Ascending aorta (tissue), 2 donors: ENCODE results near the gene PPARG. TPM values are rescaled to one million over a fixed set of nuclear protein-coding genes. Genes with fewer than 3 reads are reported as not detected.

Experiments
- DNase-seq, 2 donors: peaks; one replicate each; pipeline ENCODE4 v3.0.0-alpha.2; 2019; ENCODE audit warnings: low spot score in 2 of 2
- H3K27ac ChIP-seq, 2 donors: fragments of 200-600 bp; sonication (generic); one replicate each; pipeline ENCODE4 v1.5.1; 2016 to 2017; ENCODE audit warnings: mild to moderate bottlenecking in 1 of 2
- H3K27me3 ChIP-seq: fragments of 200-600 bp; sonication (generic); one replicate; pipeline ENCODE4 v1.5.1; 2017
- H3K36me3 ChIP-seq, 2 donors: fragments of 200-600 bp; sonication (generic); one replicate each; pipeline ENCODE4 v1.5.1; 2016
- H3K4me1 ChIP-seq, 2 donors: fragments of 200-600 bp; sonication (generic); one replicate each; pipeline ENCODE4 v1.5.1; 2016 to 2017; ENCODE audit warnings: mild to moderate bottlenecking in 1 of 2
- H3K4me3 ChIP-seq, 2 donors: fragments of 200-600 bp; sonication (generic); one replicate each; pipeline ENCODE4 v1.5.1; 2016 to 2017; ENCODE audit warnings: mild to moderate bottlenecking in 1 of 2
- H3K9me3 ChIP-seq, 2 donors: fragments of 200-600 bp; sonication (generic); one replicate each; pipeline ENCODE4 v1.5.1; 2016
- intact Hi-C: fragments of 100-400 bp; cut with DNase I; formaldehyde crosslinking; loops from one replicate; pipeline ENCODE4 v1.15.1; 2023
- total RNA-seq: library from RNA; depleted of rRNA; stranded (reverse); fragments of >200 nt; gene quantifications from one replicate; pipeline ENCODE4 v1.1.0, GENCODE V29; 2016
- TF ChIP-seq, protein P1 (sequence below), 3 experiments: fragments of 200-600 bp in 2 of 3; fragments of 450-650 bp in 1 of 3; sonication (generic) in 2 of 3; IDR thresholded peaks; one replicate each; pipeline ENCODE4 v1.5.1; 2016 to 2019; ENCODE audit warnings: antibody characterized with exemption in 3 of 3, mild to moderate bottlenecking in 1 of 3, moderate library complexity in 1 of 3

The PPARG gene
- total RNA-seq, 1 donor from 2014 or later, result 23.5 TPM

DNA sequence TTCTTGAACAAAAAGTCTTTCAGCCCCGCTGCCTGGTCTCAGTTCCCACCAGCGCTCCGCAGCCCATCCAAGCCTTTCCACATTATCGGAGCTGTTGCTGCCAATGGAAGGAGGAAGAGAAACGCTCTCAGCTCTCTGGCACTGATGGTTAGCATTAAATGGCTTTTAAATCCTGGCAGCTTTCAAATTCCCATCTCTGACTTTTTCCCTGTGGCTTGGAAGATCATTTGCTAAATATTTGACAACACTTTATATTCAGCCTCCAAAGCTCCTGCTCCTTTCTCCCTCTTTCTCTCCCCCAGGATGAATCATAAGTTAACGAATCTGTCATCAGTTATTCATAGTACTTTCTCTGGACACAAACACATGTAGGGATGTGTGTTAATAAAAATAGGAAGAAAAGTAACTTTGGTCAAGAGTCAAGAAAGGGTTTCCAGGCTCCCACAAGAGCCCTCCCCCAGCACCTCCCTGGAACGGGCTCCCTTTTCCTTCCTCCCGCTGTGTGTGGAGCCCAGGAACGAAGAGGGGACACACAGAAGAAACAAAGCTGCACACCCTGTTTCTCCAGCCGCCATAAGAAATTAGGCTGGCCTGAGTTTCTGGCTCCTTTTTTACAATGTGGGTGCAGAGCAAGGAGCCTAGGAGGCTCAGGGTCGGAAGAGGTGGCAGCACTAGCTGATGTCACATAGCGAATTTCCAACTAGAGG lies 147.8 kb downstream of the PPARG start:
- H3K4me1 ChIP-seq, result peaks cover 0 to 12% of the 10 kb centered on the region in 2 donors
- no peaks in the 10 kb centered on the region for H3K9me3 ChIP-seq
- DNase-seq, result no peak
- peak overlapping the region in 1 of 2 donors; percentile 39 for H3K27ac ChIP-seq
- no peaks in the 10 kb centered on the region for H3K27me3 ChIP-seq
- intact Hi-C loops, result no loop called here
- peak overlapping the region in 1 of 2 donors; percentile 29 for H3K4me3 ChIP-seq
- TF ChIP-seq, protein P1, sequence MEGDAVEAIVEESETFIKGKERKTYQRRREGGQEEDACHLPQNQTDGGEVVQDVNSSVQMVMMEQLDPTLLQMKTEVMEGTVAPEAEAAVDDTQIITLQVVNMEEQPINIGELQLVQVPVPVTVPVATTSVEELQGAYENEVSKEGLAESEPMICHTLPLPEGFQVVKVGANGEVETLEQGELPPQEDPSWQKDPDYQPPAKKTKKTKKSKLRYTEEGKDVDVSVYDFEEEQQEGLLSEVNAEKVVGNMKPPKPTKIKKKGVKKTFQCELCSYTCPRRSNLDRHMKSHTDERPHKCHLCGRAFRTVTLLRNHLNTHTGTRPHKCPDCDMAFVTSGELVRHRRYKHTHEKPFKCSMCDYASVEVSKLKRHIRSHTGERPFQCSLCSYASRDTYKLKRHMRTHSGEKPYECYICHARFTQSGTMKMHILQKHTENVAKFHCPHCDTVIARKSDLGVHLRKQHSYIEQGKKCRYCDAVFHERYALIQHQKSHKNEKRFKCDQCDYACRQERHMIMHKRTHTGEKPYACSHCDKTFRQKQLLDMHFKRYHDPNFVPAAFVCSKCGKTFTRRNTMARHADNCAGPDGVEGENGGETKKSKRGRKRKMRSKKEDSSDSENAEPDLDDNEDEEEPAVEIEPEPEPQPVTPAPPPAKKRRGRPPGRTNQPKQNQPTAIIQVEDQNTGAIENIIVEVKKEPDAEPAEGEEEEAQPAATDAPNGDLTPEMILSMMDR (IDR thresholded peaks at IDR 0.05), result no peak
- no peaks in the 10 kb centered on the region for H3K36me3 ChIP-seq

DNA sequence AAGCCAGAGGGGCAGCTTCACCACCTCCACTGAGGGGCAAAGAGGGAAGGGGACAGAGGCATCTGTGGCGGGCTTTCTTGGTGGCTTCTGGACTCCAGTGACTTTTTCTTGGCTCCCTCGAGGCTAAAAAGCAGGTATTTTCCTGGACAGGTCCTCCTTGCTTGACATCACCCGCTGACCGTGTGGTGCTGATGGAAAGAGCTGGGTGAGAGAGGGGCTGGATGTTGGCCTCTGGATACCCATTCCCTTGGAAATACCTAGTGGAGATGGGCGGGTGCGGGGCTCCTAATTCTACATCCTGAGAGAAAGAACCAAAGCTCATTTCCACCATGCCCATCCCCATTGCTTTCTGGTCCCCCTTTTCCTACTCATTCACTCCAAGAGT lies 148.3 kb downstream of the PPARG start:
- TF ChIP-seq, protein P1 (IDR thresholded peaks at IDR 0.05), result no peak
- intact Hi-C loops, result no loop called here
- no peak overlapping the region for H3K27ac ChIP-seq
- H3K36me3 ChIP-seq, result no peaks in the 10 kb centered on the region
- H3K27me3 ChIP-seq, result no peaks in the 10 kb centered on the region
- peaks cover 0 to 12% of the 10 kb centered on the region in 2 donors for H3K4me1 ChIP-seq
- H3K4me3 ChIP-seq, result no peak overlapping the region
- DNase-seq, result no peak
- no peaks in the 10 kb centered on the region for H3K9me3 ChIP-seq

DNA sequence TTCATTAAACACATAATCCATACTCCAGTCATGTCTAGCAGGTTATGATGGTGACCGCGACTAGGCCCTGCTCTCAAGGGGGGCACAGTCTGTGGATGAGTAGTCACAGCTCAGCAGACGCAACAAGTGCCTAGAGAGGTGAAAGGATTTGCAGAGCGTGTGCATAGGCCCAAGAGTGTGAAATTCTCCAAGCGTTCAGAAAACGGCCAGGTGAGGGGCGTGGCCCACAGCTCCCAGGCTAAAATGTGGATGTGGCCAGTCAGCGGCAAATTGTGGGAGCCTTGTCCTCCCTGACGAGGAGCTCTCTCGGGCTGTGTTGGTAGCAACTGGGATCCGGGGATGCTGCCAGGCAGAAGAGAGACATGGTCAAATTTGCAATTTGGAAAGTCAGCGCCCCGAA lies 149.0 kb downstream of the PPARG start:
- intact Hi-C loops, result no loop called here
- DNase-seq, result no peak

DNA sequence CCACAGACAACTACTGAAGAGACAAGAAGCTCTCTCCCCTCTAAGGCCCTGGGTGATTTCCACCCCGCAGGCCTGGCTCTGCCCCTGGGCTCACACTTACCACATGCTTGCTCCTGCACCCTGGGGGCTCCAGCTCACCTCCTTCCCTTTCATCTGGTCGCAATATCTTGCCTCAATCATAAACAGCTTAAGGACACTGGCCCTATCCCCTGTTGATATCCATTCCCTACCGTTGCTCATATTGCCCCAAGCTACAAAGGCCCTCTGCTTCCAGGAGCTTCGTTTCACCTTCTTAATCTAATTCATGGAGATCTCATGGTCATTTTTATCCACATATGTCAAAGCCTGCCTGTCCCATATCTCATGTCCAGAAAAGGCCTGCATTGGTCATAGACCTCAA lies 149.4 kb downstream of the PPARG start:
- intact Hi-C loops, result no loop called here
- Histone ChIP-seq H3K36me3 (no peaks in the 10 kb centered on the region), H3K4me3 (no peak overlapping the region), H3K27me3 (no peaks in the 10 kb centered on the region), H3K9me3 (no peaks in the 10 kb centered on the region), H3K4me1 (peaks cover 0 to 12% of the 10 kb centered on the region in 2 donors), H3K27ac (no peak overlapping the region)
- TF ChIP-seq, protein P1 (IDR thresholded peaks at IDR 0.05), result no peak
- DNase-seq, result no peak

More for the DNA sequence above, 149.0 kb downstream of the PPARG start:
- H3K4me1 ChIP-seq, result peaks cover 0 to 12% of the 10 kb centered on the region in 2 donors
- no peak overlapping the region for H3K4me3 ChIP-seq
- TF ChIP-seq, protein P1 (IDR thresholded peaks at IDR 0.05), result no peak
- no peaks in the 10 kb centered on the region for H3K27me3 ChIP-seq
- H3K9me3 ChIP-seq, result no peaks in the 10 kb centered on the region
- no peaks in the 10 kb centered on the region for H3K36me3 ChIP-seq
- no peak overlapping the region for H3K27ac ChIP-seq

DNA sequence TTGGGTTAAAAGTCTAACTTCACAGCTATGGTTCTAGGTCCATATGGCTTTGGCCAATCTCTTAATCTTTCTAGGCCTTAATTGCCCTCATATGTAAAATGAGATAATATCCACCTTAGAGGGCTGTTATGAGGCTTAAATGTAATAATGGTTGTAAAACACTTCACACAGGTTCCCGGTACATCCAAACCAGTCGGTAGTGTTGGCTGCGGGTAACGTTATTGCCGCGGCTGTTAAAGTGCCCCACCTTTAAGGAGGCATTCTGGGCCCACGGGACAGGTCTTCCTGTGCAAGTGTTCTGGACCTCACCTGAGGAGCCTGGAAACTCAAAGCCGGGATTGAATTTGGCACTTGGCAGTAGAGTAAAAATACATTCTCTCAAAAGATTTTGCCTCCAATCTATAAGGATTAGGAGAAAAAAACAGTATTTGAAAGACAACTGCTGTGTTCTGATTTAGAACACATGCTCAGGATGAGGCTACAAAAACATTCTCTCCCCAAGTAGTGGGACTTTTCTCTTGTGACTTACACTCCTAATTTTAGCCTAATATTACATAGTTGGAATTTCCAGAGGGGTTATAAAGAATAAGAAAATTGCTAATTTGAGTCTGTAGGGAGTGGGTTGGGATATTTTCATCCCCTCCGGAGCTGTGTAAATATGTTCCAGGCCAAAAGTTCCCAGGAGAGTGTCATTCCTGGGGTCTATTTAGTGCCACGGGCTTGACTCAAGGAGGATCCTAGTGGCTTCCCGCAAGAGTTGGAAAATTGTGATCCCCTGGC lies 150.5 kb downstream of the PPARG start:
- intact Hi-C loops, result no loop called here
- DNase-seq, result no peak
- Histone ChIP-seq H3K36me3 (no peaks in the 10 kb centered on the region), H3K27me3 (no peaks in the 10 kb centered on the region), H3K4me1 (peaks cover 0 to 12% of the 10 kb centered on the region in 2 donors), H3K27ac (no peak overlapping the region), H3K4me3 (no peak overlapping the region), H3K9me3 (no peaks in the 10 kb centered on the region)
- TF ChIP-seq, protein P1 (IDR thresholded peaks at IDR 0.05), result no peak
